HCT116 (cell line): Measurements from ENCODE around the gene TOX2. TPM values are rescaled to one million over a fixed set of nuclear protein-coding genes. Genes with fewer than 3 reads are reported as not detected.
A peak's percentile ranks its signal among the peaks of the same experiment; 100 is the strongest.

Source experiments
- ATAC-seq: fragments of 200-7000 bp; cut with Tn5 transposase; 2 replicates; pipeline ENCODE4 v1.9.1; 2020; ENCODE audit warnings: mild to moderate bottlenecking, moderate library complexity
- BruUV-seq: library from RNA; stranded (reverse); fragments of 400-500 nt; replicated peaks from 2 replicates; lab custom pipeline; 2021; lab: Mats Ljungman, UMichigan
- CTCF ChIA-PET: fragments of 300-600 bp; sonication (Branson Sonifier 250); formaldehyde crosslinking; loops from one replicate; lab custom pipeline; 2021; ENCODE audit warnings: antibody characterized with exemption; lab: Charles Lee
- POLR2A ChIA-PET: fragments of 300-600, 350-600 bp; sonication (Branson Sonifier 250); formaldehyde crosslinking; loops from one replicate; lab custom pipeline; 2021; ENCODE audit warnings: antibody characterized with exemption; lab: Charles Lee
- RAD21 ChIA-PET, 2 experiments: fragments of 300-600 bp; sonication (Branson Sonifier 250); formaldehyde crosslinking; loops; one replicate each; lab custom pipeline; 2023; ENCODE audit warnings: low total read pairs in 2 of 2; ENCODE audit not compliant: uncharacterized antibody in 2 of 2, unreplicated experiment in 2 of 2, low non-redundant PET in 1 of 2; lab: Charles Lee
- DNase-seq: peaks from one replicate; pipeline ENCODE4 v3.0.0-alpha.2; 2010; ENCODE audit warnings: low read depth, low spot score
- H2AFZ ChIP-seq: fragments of 200-600 bp; shearing (Covaris generic), sonication (generic); 2 replicates; pipeline ENCODE4 v1.6.1; 2017; ENCODE audit warnings: low read depth, mixed run types, mixed read lengths, antibody characterized with exemption, low read length; ENCODE audit not compliant: poor library complexity, severe bottlenecking
- H3K27ac ChIP-seq: 2 replicates; pipeline ENCODE4 v1.5.1; 2012; ENCODE audit warnings: low read depth, low read length
- H3K27me3 ChIP-seq: fragments of 200-600 bp; sonication (generic); 2 replicates; pipeline ENCODE4 v1.6.1; 2016; ENCODE audit warnings: mixed run types, low read length, mixed read lengths; ENCODE audit not compliant: insufficient read depth
- H3K36me3 ChIP-seq, 2 experiments: fragments of 200-500 bp in 1 of 2; fragments of 200-600 bp in 1 of 2; sonication (Bioruptor generic) in 1 of 2; sonication (generic) in 1 of 2; 2 replicates each; pipeline versions ENCODE4 v1.5.1 to v1.6.1; 2014 to 2016; ENCODE audit warnings: low read length in 2 of 2, inconsistent platforms in 1 of 2, mixed read lengths in 1 of 2, mixed run types in 1 of 2; ENCODE audit not compliant: insufficient read depth in 2 of 2, control insufficient read depth in 1 of 2
- H3K4me1 ChIP-seq, 2 experiments: fragments of 200-600 bp in 1 of 2; sonication (generic) in 1 of 2; 2 replicates each; pipeline versions ENCODE4 v1.5.1 to v1.6.1; 2012 to 2017; ENCODE audit warnings: low read length in 2 of 2, inconsistent platforms in 1 of 2, mild to moderate bottlenecking in 1 of 2, mixed read lengths in 1 of 2, mixed run types in 1 of 2, moderate library complexity in 1 of 2; ENCODE audit not compliant: insufficient read depth in 2 of 2, control insufficient read depth in 1 of 2
- H3K4me2 ChIP-seq: fragments of 200-600 bp; sonication (generic); 2 replicates; pipeline ENCODE4 v1.6.1; 2017; ENCODE audit warnings: mixed run types, low read length, mixed read lengths
- H3K4me3 ChIP-seq, 2 experiments: fragments of 200-600 bp in 1 of 2; sonication (generic) in 1 of 2; replicated peaks in 1 of 2; 2 replicates each; pipeline ENCODE4 v1.5.1; 2011 to 2016; ENCODE audit warnings: low read length in 2 of 2, control low read depth in 1 of 2, low read depth in 1 of 2, mild to moderate bottlenecking in 1 of 2, mixed read lengths in 1 of 2, mixed run types in 1 of 2
- H3K79me2 ChIP-seq: fragments of 200-600 bp; sonication (generic); 2 replicates; pipeline ENCODE4 v1.6.1; 2017; ENCODE audit warnings: mild to moderate bottlenecking, mixed run types, low read length, moderate library complexity, mixed read lengths; ENCODE audit not compliant: insufficient read depth
- H3K9ac ChIP-seq: fragments of 200-600 bp; sonication (generic); 2 replicates; pipeline ENCODE4 v1.6.1; 2016; ENCODE audit warnings: low read length, mixed read lengths
- H3K9me2 ChIP-seq: fragments of 200-600 bp; sonication (generic), shearing (Covaris generic); 2 replicates; pipeline ENCODE4 v1.6.1; 2017; ENCODE audit warnings: mixed run types, mild to moderate bottlenecking, moderate library complexity; ENCODE audit not compliant: insufficient read depth
- H3K9me3 ChIP-seq, 2 experiments: fragments of 200-500 bp in 1 of 2; fragments of 200-600 bp in 1 of 2; sonication (Bioruptor generic) in 1 of 2; sonication (generic) in 1 of 2; 2 replicates each; pipeline ENCODE4 v1.6.1; 2014 to 2017; ENCODE audit warnings: low read length in 2 of 2, mixed read lengths in 2 of 2, inconsistent platforms in 1 of 2, low read depth in 1 of 2, mild to moderate bottlenecking in 1 of 2, mixed run types in 1 of 2, moderate library complexity in 1 of 2; ENCODE audit not compliant: control insufficient read depth in 1 of 2, insufficient read depth in 1 of 2
- H4K20me1 ChIP-seq: fragments of 200-600 bp; sonication (generic), shearing (Covaris generic); 2 replicates; pipeline ENCODE4 v1.6.1; 2017; ENCODE audit warnings: mixed run types, mild to moderate bottlenecking, moderate library complexity; ENCODE audit not compliant: insufficient read depth
- CBX3 ChIP-seq: IDR thresholded peaks from 2 replicates; pipeline ENCODE4 v1.6.1; 2012; ENCODE audit warnings: low read depth
- CEBPB ChIP-seq: IDR thresholded peaks from 2 replicates; pipeline ENCODE4 v1.6.1; 2012; ENCODE audit warnings: low read depth
- EGR1 ChIP-seq: IDR thresholded peaks from 2 replicates; pipeline ENCODE4 v1.6.1; 2012; ENCODE audit warnings: low read depth
- ELF1 ChIP-seq: IDR thresholded peaks from 2 replicates; pipeline ENCODE4 v1.6.1; 2012; ENCODE audit warnings: low read depth, borderline replicate concordance
- POLR2AphosphoS5 ChIP-seq: IDR thresholded peaks from 2 replicates; pipeline ENCODE4 v1.6.1; 2011; ENCODE audit warnings: mild to moderate bottlenecking, low read depth, low read length, moderate library complexity
- RAD21 ChIP-seq: IDR thresholded peaks from 2 replicates; pipeline ENCODE4 v1.6.1; 2012; ENCODE audit warnings: low read depth, mild to moderate bottlenecking
- SIN3A ChIP-seq: IDR thresholded peaks from 2 replicates; pipeline ENCODE4 v1.6.1; 2012; ENCODE audit warnings: low read depth
- SRF ChIP-seq: IDR thresholded peaks from 2 replicates; pipeline ENCODE4 v1.6.1; 2012; ENCODE audit warnings: low read depth
- TCF7L2 ChIP-seq: IDR thresholded peaks from 2 replicates; pipeline ENCODE4 v1.7.0; 2011; ENCODE audit warnings: borderline replicate concordance, inconsistent platforms; ENCODE audit not compliant: insufficient read depth, insufficient read length; ENCODE audit errors: extremely low read depth
- YY1 ChIP-seq: IDR thresholded peaks from 2 replicates; pipeline ENCODE4 v1.6.1; 2011; ENCODE audit warnings: low read length, low read depth, moderate library complexity, mild to moderate bottlenecking; ENCODE audit not compliant: insufficient replicate concordance; ENCODE audit errors: extremely low read depth
- ZBTB33 ChIP-seq: IDR thresholded peaks from 2 replicates; pipeline ENCODE4 v1.6.1; 2011; ENCODE audit warnings: mild to moderate bottlenecking, low read length, moderate library complexity; ENCODE audit not compliant: insufficient replicate concordance; ENCODE audit errors: extremely low read depth
- ZFX ChIP-seq: fragments of 450-650 bp; IDR thresholded peaks from 2 replicates; pipeline ENCODE4 v1.6.1; 2017
- ZNF274 ChIP-seq: fragments of 200-500 bp; sonication (Bioruptor generic); IDR thresholded peaks from 2 replicates; pipeline ENCODE4 v1.6.1; 2014; ENCODE audit warnings: mild to moderate bottlenecking, low read depth, low read length, inconsistent platforms
- intact Hi-C: fragments of 100-400 bp; cut with micrococcal nuclease; formaldehyde crosslinking; loops from 2 replicates; pipeline ENCODE4 v1.10.0; 2022
- total RNA-seq: library from RNA; stranded (reverse); gene quantifications from one replicate; pipeline ENCODE4 v1.2.1, GENCODE V29; 2021; ENCODE audit not compliant: unreplicated experiment
- TF ChIP-seq, protein P1 (sequence below): IDR thresholded peaks from 2 replicates; pipeline ENCODE4 v1.6.1; 2012
- TF ChIP-seq, protein P2 (sequence below): IDR thresholded peaks from 2 replicates; pipeline ENCODE4 v1.6.1; 2012; ENCODE audit warnings: low read depth
- TF ChIP-seq, protein P3 (sequence below): IDR thresholded peaks from 2 replicates; pipeline ENCODE4 v1.6.1; 2012
- TF ChIP-seq, protein P4 (sequence below), 3 experiments: fragments of 200-600 bp in 1 of 3; sonication (generic) in 1 of 3; IDR thresholded peaks in 2 of 3; conservative IDR thresholded peaks in 1 of 3; 2 replicates each; pipeline ENCODE4 v1.5.1; 2012 to 2017; ENCODE audit warnings: low read depth in 2 of 3, low read length in 2 of 3, antibody characterized with exemption in 1 of 3, borderline replicate concordance in 1 of 3, control low read depth in 1 of 3, mild to moderate bottlenecking in 1 of 3, mixed read lengths in 1 of 3, mixed run types in 1 of 3, moderate library complexity in 1 of 3; ENCODE audit not compliant: insufficient read depth in 1 of 3

TOX2 gene
- total RNA-seq, 1 experiment from 2014 or later, result 39.6 TPM

DNA sequence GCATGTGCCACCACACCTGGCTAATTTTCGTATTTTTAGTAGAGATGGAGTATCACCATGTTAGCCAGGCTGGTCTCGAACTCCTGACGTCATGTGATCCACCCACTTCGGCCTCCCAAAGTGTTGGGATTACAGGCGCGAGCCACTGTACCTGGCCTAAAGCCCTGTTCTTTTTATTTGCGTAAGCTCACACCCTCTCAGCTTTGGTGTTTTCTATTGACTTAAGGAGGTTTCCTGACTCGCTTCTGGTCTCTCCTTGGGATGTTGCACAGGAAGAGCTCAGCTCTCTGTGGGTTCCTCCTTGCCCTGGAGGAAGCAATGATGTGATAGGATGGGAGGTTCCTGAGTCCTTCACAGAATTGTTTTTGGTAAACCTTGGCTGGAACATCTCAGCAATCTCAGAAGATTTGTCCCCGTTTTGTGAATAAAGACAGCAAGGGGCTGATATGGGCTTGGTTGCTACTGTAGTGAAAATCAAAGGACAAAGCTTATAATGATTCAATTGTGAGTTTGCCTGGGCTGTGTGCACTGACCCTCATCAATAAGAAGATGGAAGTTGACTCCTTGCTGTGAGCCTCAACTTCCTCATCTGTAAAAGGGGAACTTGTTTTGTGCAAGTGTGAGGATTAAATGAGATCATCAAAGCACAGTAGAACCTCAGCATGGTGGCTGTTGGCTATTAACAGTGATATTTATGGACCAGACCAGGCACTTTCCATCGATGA is 27.0 kb downstream of the TOX2 start:
- H3K4me2 ChIP-seq, result peak overlapping the region; percentile 75
- no peak overlapping the region for H3K9ac ChIP-seq
- DNase-seq, result no peak
- peaks cover 14% of the 10 kb centered on the region; the same call in 1 of the 2 replicates for H3K79me2 ChIP-seq
- ATAC-seq, result no peak
- BruUV-seq, result no TSS peak
- no peak for TF ChIP-seq CBX3
- TF ChIP-seq POLR2AphosphoS5, result no peak
- TF ChIP-seq RAD21, result no peak
- TF ChIP-seq, protein P1, sequence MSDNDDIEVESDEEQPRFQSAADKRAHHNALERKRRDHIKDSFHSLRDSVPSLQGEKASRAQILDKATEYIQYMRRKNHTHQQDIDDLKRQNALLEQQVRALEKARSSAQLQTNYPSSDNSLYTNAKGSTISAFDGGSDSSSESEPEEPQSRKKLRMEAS, result no peak
- no peak for TF ChIP-seq ZNF274
- TF ChIP-seq, protein P2, sequence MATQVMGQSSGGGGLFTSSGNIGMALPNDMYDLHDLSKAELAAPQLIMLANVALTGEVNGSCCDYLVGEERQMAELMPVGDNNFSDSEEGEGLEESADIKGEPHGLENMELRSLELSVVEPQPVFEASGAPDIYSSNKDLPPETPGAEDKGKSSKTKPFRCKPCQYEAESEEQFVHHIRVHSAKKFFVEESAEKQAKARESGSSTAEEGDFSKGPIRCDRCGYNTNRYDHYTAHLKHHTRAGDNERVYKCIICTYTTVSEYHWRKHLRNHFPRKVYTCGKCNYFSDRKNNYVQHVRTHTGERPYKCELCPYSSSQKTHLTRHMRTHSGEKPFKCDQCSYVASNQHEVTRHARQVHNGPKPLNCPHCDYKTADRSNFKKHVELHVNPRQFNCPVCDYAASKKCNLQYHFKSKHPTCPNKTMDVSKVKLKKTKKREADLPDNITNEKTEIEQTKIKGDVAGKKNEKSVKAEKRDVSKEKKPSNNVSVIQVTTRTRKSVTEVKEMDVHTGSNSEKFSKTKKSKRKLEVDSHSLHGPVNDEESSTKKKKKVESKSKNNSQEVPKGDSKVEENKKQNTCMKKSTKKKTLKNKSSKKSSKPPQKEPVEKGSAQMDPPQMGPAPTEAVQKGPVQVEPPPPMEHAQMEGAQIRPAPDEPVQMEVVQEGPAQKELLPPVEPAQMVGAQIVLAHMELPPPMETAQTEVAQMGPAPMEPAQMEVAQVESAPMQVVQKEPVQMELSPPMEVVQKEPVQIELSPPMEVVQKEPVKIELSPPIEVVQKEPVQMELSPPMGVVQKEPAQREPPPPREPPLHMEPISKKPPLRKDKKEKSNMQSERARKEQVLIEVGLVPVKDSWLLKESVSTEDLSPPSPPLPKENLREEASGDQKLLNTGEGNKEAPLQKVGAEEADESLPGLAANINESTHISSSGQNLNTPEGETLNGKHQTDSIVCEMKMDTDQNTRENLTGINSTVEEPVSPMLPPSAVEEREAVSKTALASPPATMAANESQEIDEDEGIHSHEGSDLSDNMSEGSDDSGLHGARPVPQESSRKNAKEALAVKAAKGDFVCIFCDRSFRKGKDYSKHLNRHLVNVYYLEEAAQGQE, result no peak
- no peak for TF ChIP-seq YY1
- TF ChIP-seq SIN3A, result no peak
- no peak for TF ChIP-seq TCF7L2
- no peak for TF ChIP-seq ZFX
- TF ChIP-seq ZBTB33, result no peak
- TF ChIP-seq, protein P3, sequence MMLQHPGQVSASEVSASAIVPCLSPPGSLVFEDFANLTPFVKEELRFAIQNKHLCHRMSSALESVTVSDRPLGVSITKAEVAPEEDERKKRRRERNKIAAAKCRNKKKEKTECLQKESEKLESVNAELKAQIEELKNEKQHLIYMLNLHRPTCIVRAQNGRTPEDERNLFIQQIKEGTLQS, result no peak
- TF ChIP-seq, protein P4, sequence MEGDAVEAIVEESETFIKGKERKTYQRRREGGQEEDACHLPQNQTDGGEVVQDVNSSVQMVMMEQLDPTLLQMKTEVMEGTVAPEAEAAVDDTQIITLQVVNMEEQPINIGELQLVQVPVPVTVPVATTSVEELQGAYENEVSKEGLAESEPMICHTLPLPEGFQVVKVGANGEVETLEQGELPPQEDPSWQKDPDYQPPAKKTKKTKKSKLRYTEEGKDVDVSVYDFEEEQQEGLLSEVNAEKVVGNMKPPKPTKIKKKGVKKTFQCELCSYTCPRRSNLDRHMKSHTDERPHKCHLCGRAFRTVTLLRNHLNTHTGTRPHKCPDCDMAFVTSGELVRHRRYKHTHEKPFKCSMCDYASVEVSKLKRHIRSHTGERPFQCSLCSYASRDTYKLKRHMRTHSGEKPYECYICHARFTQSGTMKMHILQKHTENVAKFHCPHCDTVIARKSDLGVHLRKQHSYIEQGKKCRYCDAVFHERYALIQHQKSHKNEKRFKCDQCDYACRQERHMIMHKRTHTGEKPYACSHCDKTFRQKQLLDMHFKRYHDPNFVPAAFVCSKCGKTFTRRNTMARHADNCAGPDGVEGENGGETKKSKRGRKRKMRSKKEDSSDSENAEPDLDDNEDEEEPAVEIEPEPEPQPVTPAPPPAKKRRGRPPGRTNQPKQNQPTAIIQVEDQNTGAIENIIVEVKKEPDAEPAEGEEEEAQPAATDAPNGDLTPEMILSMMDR (IDR thresholded peaks at IDR 0.05 in 2 of 3, conservative IDR thresholded peaks at IDR 0.05 in 1 of 3; ENCODE audit: borderline replicate concordance in 1 of 3, insufficient read depth in 1 of 3, low read depth in 2 of 3, low read length in 2 of 3), result no peak
- TF ChIP-seq SRF, result no peak
- no peak for TF ChIP-seq CEBPB
- TF ChIP-seq ELF1, result no peak
- TF ChIP-seq EGR1, result no peak
- H3K4me3 ChIP-seq, result no peak overlapping the region
- H2AFZ ChIP-seq, result no peak overlapping the region
- ChIA-PET CTCF (interaction anchor here (1.0 to 1.4 kb wide), 3 partner anchors 12 to 192 kb away, joined by 3 to 6 read pairs (median 3); no protein-coding TSS in a partner anchor), POLR2A (interaction anchor here (1.7 kb wide), 1 partner anchor 14 kb away, joined by 10 read pairs; no protein-coding TSS in a partner anchor), RAD21 (interaction anchor here in 1 of 2 experiments (0.6 kb wide), 1 partner anchor 45 kb away, joined by 4 read pairs; no protein-coding TSS in a partner anchor)
- no peaks in the 10 kb centered on the region for H3K36me3 ChIP-seq
- H3K27ac ChIP-seq, result peak overlapping the region; percentile 62; the same call in 1 of the 2 replicates
- H4K20me1 ChIP-seq, result no peaks in the 10 kb centered on the region
- H3K4me1 ChIP-seq, result peaks cover 50 to 69% of the 10 kb centered on the region in 2 experiments
- intact Hi-C loops, result no loop called here
- H3K9me2 ChIP-seq, result no peaks in the 10 kb centered on the region
- no peaks in the 10 kb centered on the region for H3K9me3 ChIP-seq
- no peaks in the 10 kb centered on the region for H3K27me3 ChIP-seq
